OCI-LY1 (cell line): ENCODE measurements around the gene ZKSCAN3.

Experiments used
- EZH2 ChIP-seq: fragments of 200-600 bp; sonication (generic), shearing (Covaris generic); IDR thresholded peaks from 2 replicates; pipeline ENCODE4 v1.8.0; 2017; ENCODE audit warnings: borderline replicate concordance, mixed run types, mild to moderate bottlenecking, antibody characterized with exemption, low read length, moderate library complexity, mixed read lengths
- TF ChIP-seq, protein P1 (sequence below): fragments of 200-600 bp; sonication (generic), shearing (Covaris generic); IDR thresholded peaks from 2 replicates; pipeline ENCODE4 v1.5.1; 2017; ENCODE audit warnings: mild to moderate bottlenecking, antibody characterized with exemption, low read length, moderate library complexity, mixed read lengths

GRCh38 chr6:28395918-28396317, 46.2 kb downstream of the ZKSCAN3 start:
- TF ChIP-seq, protein P1, sequence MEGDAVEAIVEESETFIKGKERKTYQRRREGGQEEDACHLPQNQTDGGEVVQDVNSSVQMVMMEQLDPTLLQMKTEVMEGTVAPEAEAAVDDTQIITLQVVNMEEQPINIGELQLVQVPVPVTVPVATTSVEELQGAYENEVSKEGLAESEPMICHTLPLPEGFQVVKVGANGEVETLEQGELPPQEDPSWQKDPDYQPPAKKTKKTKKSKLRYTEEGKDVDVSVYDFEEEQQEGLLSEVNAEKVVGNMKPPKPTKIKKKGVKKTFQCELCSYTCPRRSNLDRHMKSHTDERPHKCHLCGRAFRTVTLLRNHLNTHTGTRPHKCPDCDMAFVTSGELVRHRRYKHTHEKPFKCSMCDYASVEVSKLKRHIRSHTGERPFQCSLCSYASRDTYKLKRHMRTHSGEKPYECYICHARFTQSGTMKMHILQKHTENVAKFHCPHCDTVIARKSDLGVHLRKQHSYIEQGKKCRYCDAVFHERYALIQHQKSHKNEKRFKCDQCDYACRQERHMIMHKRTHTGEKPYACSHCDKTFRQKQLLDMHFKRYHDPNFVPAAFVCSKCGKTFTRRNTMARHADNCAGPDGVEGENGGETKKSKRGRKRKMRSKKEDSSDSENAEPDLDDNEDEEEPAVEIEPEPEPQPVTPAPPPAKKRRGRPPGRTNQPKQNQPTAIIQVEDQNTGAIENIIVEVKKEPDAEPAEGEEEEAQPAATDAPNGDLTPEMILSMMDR = no peak
- no peak for TF ChIP-seq EZH2
